HG03103 (cell line): Measurements from ENCODE around the gene CHRNA9.
"Not testable (repeated sequence)": the region's sequence is repeated elsewhere in the genome, so short reads cannot be mapped to it uniquely, and the experiment has no call there.

Experiments
- ATAC-seq: cut with Tn5 transposase; IDR thresholded peaks from one replicate; pipeline ENCODE4 v1.9.1; 2021; ENCODE audit warnings: low read depth; ENCODE audit not compliant: unreplicated experiment

CHRNA9 gene, protein sequence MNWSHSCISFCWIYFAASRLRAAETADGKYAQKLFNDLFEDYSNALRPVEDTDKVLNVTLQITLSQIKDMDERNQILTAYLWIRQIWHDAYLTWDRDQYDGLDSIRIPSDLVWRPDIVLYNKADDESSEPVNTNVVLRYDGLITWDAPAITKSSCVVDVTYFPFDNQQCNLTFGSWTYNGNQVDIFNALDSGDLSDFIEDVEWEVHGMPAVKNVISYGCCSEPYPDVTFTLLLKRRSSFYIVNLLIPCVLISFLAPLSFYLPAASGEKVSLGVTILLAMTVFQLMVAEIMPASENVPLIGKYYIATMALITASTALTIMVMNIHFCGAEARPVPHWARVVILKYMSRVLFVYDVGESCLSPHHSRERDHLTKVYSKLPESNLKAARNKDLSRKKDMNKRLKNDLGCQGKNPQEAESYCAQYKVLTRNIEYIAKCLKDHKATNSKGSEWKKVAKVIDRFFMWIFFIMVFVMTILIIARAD

DNA sequence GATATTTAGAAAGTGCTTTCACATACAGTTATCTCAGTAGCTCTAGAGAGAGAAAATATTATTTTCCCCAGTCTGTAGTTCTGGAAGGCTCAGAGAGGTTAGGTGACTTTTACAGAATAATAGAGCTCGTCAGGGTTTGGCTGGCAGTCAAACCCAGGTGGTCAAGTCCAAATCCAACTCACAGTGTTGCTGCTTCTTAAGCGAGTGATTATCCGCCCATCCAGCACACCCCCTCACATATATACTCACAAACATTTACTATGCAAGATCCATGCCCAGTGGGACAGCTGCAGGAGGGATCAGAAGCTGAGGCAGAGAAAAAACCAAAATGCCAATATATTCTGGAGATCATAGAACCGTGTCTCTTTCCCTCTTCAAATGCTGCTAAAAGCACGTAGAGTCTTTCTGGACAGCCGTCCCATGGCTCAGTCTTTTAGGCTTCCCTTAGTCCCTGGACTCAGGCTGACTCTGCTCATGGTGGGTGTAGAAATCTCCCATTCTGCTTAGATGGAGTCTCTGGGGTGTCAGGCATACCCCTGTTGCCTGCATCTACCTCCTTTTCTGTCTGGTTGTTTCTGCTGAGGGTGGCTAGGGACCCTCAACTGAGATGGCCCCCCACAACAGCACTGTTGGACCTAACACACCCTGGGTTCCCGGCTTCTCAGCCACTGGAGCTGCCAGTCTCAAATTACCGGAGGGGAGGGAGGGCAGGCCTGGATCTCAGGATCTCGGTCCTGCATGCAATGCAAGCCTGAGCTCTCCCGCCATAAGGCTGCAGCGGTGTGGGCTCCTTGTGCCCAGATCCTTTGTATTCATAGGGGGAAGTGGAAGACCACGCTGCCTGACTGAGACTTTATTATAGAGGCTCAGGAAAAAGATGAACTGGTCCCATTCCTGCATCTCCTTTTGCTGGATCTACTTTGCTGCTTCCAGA, at the start of gene CHRNA9:
TSS of gene CHRNA9 (plus strand) at position 743 of the 934 bp plus-strand sequence. CDS start at position 878, 135 bp downstream.
- no peak for ATAC-seq

DNA sequence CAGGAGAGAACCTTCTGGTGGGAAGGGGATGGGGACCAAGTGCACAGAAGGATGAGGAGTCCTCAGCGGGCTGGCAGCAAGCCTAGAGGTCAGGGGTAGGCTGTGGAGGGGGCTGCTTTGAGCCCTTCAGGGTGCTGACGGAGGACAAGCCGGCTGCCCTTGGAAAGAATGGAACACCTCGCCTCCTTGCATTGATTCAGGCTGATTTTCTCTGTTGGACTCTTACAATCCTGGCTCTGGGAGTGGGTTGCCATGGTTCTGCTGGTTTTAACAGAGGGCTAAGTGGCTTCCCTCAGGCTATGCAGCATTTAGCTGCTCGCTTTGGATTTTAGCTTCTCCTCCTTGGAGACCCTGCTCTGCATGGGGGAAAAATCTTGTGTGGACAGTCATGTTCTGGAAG, 49.4 kb upstream of the CHRNA9 start:
- no peak for ATAC-seq

DNA sequence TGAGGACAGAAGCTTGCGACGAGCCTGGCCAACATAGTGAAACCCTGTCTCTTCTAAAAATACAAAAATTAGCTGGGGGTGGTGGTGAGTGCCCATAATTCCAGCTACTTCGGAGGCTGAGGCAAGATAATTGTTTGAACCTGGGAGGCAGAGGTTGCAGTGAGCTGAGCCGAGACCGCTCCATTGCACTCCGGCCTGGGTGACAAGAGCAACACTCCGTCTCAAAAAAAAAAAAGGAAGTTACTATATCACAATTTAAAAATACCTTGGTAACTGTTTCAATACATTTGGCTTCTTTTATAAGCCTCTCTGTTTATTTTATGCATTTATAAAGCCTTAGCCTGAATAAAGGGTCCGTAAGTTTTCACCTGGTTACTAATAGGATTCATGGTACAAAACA, 46.6 kb upstream of the CHRNA9 start:
- ATAC-seq: no peak

DNA sequence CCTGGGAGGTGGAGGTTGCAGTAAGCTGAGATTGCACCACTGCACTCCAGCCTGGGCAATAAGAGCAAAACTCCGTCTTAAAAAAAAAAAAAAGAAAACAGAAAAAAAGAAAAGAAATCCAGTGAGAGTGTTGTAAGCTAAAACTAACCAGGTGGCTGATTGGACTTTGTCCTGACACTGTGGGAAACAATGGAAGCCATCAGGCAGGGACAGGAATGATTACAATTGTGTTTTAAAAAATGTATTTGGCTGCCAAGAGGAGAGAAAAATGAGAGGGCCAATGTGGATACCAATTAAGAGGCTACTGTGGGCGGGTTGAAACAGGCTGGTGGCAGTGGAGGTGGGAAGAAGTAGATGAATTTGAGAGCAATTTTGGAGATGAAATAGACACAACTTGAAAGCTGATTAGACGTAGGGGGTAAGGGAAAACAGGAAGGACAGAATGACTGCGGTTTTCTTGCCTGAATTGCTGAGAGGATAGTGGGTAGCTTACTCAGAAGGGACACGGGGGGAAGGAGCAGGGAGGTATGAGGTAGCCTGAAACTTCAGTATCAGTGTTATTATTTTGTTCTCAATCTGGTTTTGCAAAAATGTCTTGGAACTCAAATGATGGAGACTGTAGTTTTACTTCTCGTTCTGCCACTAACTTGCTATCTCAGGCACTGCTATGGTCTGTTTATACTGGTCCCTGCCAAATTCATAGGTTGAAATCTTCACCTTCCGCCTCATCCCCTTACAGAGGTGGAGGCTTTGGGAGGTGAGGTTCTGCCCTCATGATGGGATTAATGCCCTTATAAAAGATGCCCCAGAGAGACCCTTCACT, 45.6 kb upstream of the CHRNA9 start:
- ATAC-seq: peak; percentile 57

DNA sequence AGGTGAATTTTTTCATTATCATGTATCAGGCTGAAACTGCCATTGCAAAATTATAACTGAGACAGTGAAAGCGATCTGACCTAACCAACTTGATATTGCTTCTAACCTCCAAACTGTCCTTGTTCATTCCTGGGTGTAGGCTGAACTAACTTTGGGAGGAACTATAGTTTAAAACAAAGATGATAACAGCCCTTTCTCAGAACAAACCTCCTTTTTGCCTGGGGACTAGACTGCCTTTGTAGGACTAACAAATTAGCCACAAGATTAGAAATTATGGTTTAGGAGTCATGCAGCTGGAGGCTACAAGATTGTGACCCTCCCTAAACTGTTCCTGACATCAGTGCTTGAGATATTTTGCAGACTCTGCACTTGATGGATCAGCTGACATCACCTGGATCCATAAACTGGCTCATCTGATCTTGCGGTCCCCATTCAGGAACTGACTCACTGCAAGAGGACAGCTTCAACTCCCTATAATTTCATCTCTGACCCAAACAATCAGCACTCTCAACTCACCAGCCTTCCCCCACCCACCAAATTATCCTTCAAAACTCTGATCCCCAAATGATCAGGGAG, 44.4 kb upstream of the CHRNA9 start:
- not testable (repeated sequence) for ATAC-seq

DNA sequence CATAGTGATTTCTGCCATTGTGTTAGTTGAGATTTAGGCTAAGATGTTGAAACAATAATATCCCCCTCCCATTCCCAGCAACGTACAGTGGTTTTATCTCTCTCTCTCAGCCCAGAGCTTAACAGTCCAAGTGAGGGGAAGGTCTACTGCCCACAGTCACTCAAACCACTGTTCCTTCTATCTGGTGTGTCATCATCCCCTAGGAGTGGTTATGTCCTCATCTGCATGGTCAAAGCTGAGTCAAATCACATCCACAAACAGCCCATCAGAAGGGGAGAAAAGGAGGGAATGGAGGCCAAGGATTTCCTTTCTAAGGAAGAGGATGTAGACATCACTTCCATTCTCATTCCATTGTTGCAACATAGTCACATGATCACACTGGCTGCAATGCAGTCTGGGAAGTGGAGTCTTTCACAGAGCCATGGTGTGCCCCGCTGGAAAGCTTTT, 42.8 kb upstream of the CHRNA9 start:
- no peak for ATAC-seq

DNA sequence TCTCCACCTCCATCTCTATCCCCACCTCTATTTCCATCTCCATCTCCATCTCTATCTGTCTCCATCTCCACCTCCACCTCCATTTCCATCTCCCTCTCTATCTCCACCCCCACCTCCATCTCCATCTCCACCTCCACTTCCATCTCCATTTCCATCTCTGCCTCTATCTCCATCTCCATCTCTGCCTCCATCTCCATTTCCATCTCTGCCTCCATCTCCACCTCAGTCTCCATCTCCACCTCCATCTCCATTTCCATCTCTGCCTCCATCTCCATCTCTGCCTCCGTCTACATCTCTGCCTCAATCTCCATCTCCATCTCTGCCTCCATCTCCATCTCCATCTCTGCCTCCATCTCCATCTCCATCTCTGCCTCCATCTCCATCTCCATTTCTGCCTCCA, 40.8 kb upstream of the CHRNA9 start:
- ATAC-seq: no peak

DNA sequence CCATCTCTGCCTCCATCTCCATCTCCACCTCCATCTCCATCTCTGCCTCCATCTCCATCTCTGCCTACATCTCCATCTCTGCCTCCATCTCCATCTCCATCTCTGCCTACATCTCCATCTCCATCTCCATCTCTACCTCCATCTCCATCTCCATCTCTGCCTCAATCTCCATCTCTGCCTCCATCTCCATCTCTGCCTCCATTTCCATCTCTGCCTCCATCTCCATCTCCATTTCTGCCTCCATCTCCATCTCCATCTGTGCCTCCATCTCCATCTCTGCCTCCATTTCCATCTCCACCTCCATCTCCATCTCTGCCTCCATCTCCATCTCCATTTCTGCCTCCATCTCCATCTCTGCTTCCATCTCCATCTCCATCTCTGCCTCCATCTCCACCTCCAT, 40.1 kb upstream of the CHRNA9 start:
- ATAC-seq: not testable (repeated sequence)

DNA sequence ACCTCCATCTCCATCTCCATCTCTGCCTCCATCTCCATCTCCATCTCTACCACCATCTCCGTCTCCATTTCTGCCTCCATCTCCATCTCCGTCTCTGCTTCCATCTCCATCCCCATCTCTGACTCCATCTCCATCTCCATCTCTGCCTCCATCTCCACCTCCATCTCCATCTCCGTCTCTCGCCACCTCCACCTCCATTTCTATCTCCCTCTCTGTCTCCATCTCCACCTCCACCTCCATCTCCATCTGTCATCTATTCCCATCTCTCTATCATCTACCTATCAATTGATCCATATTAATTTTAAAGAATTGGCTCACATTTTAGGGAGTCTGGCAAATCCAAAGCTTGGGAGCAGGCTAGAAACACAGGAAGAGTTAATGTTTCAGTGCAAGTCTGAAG, 39.6 kb upstream of the CHRNA9 start:
- no peak for ATAC-seq

DNA sequence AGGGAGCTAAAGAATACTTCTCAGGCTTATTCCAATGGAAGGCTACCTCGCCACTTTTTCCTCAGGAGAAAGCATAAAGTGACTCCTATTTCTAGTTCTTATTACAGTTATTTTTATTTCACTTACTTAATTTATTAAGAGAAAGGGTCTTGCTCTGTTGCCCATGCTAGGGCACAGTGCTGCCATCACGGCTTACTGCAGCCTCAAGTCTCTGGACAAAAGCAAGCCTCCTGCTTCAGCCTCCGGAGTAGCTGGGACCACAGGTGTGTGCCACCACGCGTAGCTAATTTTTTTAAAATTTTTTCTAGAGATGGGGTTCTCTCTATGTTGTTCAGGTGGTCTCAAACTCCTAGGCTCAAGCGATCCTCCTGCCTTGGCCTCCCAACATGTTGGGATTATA, 36.0 kb upstream of the CHRNA9 start:
- ATAC-seq: no peak

DNA sequence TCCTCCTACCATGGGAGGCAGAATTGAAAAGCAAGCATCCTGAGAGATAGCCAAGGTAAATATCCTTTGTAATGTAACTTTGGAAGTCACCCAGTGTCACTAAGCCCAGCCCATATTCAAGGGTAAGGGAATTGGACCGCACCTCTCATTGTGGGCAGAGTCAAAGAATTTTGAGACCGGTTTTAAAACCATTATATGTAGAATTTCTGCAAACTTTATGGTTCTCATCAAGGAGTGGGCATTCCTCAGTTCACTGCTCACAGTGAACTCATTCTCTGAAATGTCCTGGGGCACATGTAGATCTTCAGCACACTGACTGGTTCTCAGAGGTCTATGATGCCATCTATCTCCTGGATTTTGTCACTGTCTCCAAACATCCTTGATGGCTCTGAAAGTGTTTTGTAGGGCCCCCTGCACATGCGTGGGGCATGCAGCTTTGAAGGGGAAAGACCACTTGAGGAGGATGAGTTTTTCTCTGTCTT, 35.3 kb upstream of the CHRNA9 start:
- no peak for ATAC-seq

DNA sequence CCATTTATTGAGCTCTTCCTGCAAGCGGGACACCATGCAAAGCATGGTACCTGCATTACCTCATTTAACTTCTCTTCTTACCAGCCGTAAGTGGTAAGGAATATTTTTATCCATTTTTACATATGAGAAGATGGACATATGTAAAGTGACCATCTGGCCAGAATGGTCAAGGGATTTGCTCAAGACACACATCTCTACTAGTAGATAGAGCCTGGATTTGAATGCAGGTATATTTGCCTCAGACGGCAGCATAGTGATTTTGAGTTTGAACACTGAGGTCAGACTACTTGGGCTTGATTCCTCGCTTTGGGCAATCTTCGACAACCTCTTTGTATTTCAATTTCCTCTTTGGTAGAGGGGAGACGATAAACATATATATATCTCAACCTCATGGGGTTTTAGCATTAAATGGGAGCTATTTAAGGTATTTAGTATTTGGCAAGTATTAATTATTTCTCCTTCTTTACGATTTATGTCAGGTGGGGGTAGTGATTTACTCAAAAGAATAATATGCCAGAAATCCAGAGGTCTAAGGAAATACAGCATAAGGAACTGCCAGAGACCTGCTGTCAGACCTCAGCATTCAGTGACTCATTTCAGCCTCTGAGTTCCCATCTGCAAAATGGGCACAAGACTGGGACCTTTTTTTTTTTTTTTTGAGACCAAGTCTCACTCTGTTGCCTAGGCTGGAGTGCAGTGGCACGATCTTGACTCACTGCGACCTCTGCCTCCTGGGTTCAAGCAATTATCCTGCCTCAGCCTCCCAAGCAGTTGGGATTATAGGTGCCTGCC, 34.6 kb upstream of the CHRNA9 start:
- no peak for ATAC-seq

DNA sequence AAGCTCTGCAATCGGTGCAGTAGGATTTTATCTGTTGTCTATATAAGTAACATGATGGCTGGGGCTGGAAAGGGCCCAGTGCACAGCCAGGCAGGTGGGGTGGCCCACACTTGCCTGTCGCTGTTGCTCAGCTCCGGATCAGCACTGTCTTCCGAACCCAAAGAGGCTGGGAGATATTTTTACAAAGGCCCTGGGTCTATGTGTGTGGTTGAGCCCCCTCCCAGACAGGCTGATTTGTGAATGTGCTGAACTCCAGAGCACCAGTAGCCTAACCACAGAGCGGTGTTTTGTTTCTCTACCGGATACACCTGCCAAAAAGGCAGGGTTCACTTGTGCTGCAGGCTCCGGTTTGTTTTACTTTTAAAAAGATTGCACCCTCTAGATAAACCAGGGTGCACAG, 33.5 kb upstream of the CHRNA9 start:
- peak; percentile 69 for ATAC-seq

DNA sequence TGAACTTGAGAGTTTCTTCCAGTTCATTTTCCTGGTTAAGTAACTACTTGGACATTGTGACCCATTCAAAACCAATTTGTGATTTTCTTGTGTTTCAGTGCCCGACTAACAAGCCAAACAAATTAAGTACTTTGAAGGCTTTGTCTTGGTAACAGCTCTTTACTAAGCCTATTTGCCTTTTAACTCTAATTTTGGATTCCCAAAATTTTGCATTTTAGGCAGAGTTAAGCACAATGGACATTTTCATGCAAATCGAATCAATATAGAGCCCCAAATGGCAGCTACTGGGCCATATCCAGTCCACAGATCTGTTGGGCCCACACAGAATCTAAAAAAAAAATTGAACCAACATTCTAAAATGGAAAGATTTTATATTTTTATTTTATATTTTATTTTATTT, 31.4 kb upstream of the CHRNA9 start:
- ATAC-seq: no peak

DNA sequence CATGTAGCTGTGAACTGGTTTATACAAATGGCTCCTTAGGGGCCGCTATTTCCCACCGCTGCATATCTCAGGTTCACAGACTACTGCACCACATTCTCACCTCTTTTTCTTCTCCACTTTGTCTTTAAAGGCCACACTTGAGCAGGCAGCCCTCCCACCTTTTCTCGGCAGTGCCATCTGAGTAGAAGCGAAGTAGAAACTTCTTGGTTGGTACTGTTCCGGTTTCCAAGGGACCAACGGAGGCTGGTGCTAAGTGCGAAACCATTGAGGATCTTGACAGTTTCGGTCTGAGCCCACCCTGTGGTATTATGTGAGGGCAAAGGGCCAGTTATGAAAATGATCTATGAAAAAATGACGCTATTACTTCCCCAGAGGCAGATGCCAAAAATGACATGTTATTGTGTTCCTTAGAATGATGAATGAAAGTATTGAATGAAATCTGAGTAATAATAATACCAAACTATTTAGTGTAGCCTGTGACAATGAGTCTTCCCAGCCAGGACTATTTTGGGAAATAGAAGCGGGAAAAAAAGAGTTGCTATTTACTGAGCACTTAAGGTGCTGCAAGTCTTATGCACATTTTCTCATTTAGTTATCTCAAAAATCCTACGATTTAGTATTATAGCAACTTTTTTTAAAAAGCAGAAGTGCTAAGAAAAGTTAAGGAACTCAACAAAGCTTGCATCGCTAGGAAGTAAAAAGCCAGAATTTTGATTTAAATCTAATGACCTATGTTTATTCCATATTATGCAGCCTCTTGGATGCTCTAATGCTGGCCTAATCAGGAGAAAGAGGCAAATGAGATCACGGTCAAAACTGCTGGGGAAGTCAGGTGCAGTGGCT, 29.6 kb upstream of the CHRNA9 start:
- peak; percentile 28 for ATAC-seq

DNA sequence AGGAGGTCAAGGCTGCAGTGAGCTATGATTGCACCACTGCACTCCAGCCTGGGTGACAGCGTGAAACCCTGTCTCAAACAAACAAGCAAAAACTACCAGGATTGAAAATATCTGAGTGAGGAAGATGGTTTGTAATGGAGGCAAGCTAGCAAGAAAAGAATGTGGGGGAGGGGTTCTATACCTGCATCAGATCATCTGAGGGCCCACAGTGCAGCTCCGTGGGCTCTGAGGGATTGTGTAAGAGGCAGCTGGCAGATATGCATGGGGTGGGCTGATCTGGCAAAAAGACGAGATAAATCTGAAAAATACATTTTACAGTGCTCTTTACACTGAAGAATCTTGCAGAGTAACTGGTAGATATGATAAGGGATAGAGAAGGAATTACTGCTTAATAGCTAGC, 28.9 kb upstream of the CHRNA9 start:
- ATAC-seq: no peak

DNA sequence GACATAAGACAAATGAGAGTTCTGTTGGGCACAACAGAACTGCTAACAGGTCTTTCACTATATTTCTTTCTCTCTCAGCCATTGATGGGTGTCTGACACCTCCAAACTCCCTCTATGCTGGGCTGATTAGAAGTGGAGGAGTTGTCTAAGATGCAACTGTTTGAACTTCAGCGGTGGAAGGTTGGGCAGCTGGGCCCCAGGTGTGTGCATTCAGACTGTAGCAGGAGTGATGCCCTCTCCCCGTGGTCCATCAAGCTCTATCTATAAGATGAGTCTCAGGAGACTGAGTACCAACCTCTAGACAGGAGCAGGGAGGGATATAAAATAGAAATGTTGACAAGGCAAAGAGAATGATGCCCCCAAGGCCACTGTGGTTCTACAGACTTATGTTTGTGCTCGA, 28.2 kb upstream of the CHRNA9 start:
- no peak for ATAC-seq
